Karpas-422 (cell line): Measurements from ENCODE around the gene DMBX1. TPM values are rescaled to one million over a fixed set of nuclear protein-coding genes. Genes with fewer than 3 reads are reported as not detected.

Experiments used
- DNase-seq: peaks from one replicate; pipeline ENCODE4 v3.0.0-alpha.2; 2015
- H2AFZ ChIP-seq: fragments of 200-600 bp; sonication (generic); 2 replicates; pipeline ENCODE4 v1.6.1; 2014; ENCODE audit warnings: antibody characterized with exemption, low read length, mixed read lengths
- H3K27ac ChIP-seq: fragments of 200-600 bp; sonication (generic); 2 replicates; pipeline ENCODE4 v1.5.1; 2014; ENCODE audit warnings: mild to moderate bottlenecking, low read length, moderate library complexity
- H3K27me3 ChIP-seq: fragments of 200-600 bp; sonication (generic); 2 replicates; pipeline ENCODE4 v1.6.1; 2014; ENCODE audit warnings: low read length, mixed read lengths
- H3K36me3 ChIP-seq: fragments of 200-600 bp; sonication (generic); 2 replicates; pipeline ENCODE4 v1.6.1; 2014; ENCODE audit warnings: low read length, mixed read lengths; ENCODE audit not compliant: insufficient read depth
- H3K4me1 ChIP-seq: fragments of 200-600 bp; sonication (generic); 2 replicates; pipeline ENCODE4 v1.6.1; 2014; ENCODE audit warnings: mild to moderate bottlenecking, low read length, mixed read lengths
- H3K4me2 ChIP-seq: fragments of 200-600 bp; sonication (generic); 2 replicates; pipeline ENCODE4 v1.6.1; 2014; ENCODE audit warnings: low read length, low read depth, mild to moderate bottlenecking; ENCODE audit not compliant: poor library complexity, severe bottlenecking
- H3K4me3 ChIP-seq: fragments of 200-600 bp; sonication (generic); 2 replicates; pipeline ENCODE4 v1.5.1; 2014; ENCODE audit warnings: mild to moderate bottlenecking, antibody characterized with exemption, low read length, mixed read lengths
- H3K79me2 ChIP-seq: fragments of 200-600 bp; sonication (generic); 2 replicates; pipeline ENCODE4 v1.6.1; 2014; ENCODE audit warnings: mild to moderate bottlenecking, low read length, mixed read lengths
- H3K9ac ChIP-seq: fragments of 200-600 bp; sonication (generic); 2 replicates; pipeline ENCODE4 v1.6.0; 2014; ENCODE audit warnings: low read length
- H3K9me2 ChIP-seq: fragments of 200-600 bp; sonication (generic), shearing (Covaris generic); replicated peaks from 2 replicates; pipeline ENCODE4 v1.6.0; 2014; ENCODE audit warnings: mild to moderate bottlenecking, low read length, moderate library complexity; ENCODE audit not compliant: insufficient read depth
- H3K9me3 ChIP-seq: fragments of 300-700, 200-600 bp; sonication (generic); 2 replicates; pipeline ENCODE4 v1.6.1; 2014; ENCODE audit warnings: low read length, mixed read lengths
- H4K20me1 ChIP-seq: fragments of 200-600 bp; sonication (generic); 2 replicates; pipeline ENCODE4 v1.6.1; 2014; ENCODE audit warnings: mild to moderate bottlenecking, antibody characterized with exemption, low read length, low read depth; ENCODE audit not compliant: insufficient read depth
- total RNA-seq: library from RNA; depleted of rRNA; stranded (reverse); fragments of >200 nt; shearing (Covaris generic); gene quantifications from 2 replicates; pipeline ENCODE4 v1.2.3, GENCODE V29; 2014; ENCODE audit warnings: low replicate concordance

DMBX1 gene
- total RNA-seq, 1 experiment from 2014 or later: not detected

DNA sequence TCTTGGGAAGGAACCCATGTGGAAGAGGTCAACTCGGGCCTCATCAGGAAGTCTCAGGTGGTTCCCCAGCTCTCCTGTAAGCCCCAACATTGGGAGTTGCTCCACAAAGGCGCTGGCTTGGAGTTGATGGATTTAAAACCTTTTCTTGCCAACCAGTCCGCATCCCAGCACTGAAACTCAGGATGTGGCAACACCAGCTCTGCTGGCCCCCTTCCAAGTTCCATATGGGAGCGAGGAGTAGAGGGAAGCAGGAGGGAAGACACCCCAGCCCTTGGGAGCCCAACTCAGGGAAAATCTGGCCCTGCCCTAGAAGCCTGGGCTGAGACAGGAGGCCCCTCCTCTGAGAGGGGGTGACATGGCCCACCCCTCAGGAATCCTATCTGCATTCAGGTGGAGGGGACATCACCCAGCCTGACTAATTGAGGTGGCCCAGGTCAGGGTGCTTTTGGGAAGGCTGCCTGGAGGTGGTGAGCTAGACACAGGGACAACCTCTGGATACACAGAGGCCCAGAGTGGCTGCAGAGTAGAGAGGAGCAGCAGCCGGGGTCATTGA, 33.1 kb upstream of the DMBX1 start:
- H2AFZ ChIP-seq: no peak overlapping the region
- H3K9me2 ChIP-seq: no peaks in the 10 kb centered on the region
- H3K9me3 ChIP-seq: no peaks in the 10 kb centered on the region
- no peak overlapping the region for H3K4me3 ChIP-seq
- DNase-seq: no peak
- H3K79me2 ChIP-seq: no peaks in the 10 kb centered on the region
- H3K27me3 ChIP-seq: no peaks in the 10 kb centered on the region
- H4K20me1 ChIP-seq: no peaks in the 10 kb centered on the region
- no peak overlapping the region for H3K27ac ChIP-seq
- H3K9ac ChIP-seq: no peak overlapping the region
- H3K4me1 ChIP-seq: no peaks in the 10 kb centered on the region
- H3K4me2 ChIP-seq: no peak overlapping the region
- H3K36me3 ChIP-seq: no peaks in the 10 kb centered on the region

DNA sequence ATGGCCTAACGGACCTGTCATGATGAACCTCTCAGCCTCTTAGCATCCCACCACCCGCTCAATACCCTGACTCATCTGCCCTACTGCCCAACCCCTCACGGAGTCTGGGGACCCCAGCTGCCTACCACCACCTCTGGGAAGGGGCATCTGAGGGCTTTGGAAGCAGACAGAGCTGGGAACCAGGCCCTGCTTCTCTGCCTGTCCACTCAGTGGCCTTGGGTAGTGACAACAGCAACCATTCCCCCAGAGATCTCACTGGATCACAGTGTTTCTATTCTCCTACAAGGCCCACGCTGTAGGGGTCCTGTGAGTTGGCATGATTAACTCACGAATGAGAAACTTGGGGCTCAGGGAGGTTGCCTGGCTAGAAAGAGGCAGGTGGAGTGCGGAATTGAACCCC, 32.5 kb upstream of the DMBX1 start:
- H2AFZ ChIP-seq: no peak overlapping the region
- H3K9me3 ChIP-seq: no peaks in the 10 kb centered on the region
- no peak overlapping the region for H3K27ac ChIP-seq
- no peak for DNase-seq
- H3K36me3 ChIP-seq: no peaks in the 10 kb centered on the region
- H3K4me2 ChIP-seq: no peak overlapping the region
- no peaks in the 10 kb centered on the region for H3K79me2 ChIP-seq
- no peaks in the 10 kb centered on the region for H4K20me1 ChIP-seq
- H3K4me1 ChIP-seq: no peaks in the 10 kb centered on the region
- no peak overlapping the region for H3K9ac ChIP-seq
- no peaks in the 10 kb centered on the region for H3K27me3 ChIP-seq
- H3K4me3 ChIP-seq: no peak overlapping the region
- no peaks in the 10 kb centered on the region for H3K9me2 ChIP-seq

DNA sequence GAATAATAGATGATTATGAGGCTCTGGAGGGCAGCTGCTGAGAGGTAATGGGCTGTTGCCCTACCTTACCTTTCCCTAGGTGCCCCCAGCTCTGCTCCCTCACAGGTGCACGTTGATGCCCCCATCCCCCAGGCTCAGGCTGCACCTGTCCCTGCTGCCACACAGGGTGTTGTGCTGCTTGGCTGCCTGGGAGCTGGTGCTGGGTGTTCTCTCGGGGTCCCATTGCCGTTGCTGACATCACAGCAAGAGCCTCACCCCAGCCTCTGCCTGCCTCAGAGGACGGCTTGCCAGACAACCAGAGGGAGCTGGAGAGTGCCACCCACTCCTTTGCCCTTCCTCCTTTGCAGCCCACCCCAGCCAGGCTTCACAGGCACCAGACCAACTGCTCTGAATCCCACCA, 31.4 kb upstream of the DMBX1 start:
- Histone ChIP-seq H3K9me3 (no peaks in the 10 kb centered on the region), H3K27me3 (no peaks in the 10 kb centered on the region), H3K4me3 (no peak overlapping the region), H3K4me1 (no peaks in the 10 kb centered on the region), H4K20me1 (no peaks in the 10 kb centered on the region), H3K36me3 (no peaks in the 10 kb centered on the region), H3K9me2 (no peaks in the 10 kb centered on the region), H2AFZ (no peak overlapping the region), H3K4me2 (no peak overlapping the region), H3K27ac (no peak overlapping the region), H3K9ac (no peak overlapping the region), H3K79me2 (no peaks in the 10 kb centered on the region)
- no peak for DNase-seq

DNA sequence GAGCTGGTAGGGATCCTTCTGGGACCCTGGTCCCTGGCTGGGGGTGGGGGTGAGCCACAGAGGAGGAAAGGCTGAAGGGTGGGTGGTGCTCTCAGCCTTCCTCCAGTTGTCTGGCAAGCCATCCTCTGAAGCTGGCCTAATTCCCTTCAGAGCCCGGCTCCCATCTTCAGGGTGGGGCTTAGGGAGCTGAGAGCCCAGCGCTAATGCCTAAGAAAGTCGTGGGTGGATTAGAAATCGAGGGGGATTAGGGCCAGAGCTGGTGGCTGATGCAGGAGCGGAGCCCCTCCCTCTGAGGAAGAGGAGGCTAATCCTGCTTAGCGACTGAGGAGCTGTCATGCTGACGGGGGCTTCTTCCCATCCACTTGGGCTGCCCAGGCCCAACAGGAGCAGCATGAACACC, 30.8 kb upstream of the DMBX1 start:
- H3K27me3 ChIP-seq: no peaks in the 10 kb centered on the region
- H3K79me2 ChIP-seq: no peaks in the 10 kb centered on the region
- no peak for DNase-seq
- no peak overlapping the region for H3K9ac ChIP-seq
- H3K4me2 ChIP-seq: no peak overlapping the region
- no peak overlapping the region for H3K27ac ChIP-seq
- no peaks in the 10 kb centered on the region for H3K36me3 ChIP-seq
- no peaks in the 10 kb centered on the region for H4K20me1 ChIP-seq
- no peak overlapping the region for H2AFZ ChIP-seq
- H3K9me2 ChIP-seq: no peaks in the 10 kb centered on the region
- H3K4me1 ChIP-seq: no peaks in the 10 kb centered on the region
- no peaks in the 10 kb centered on the region for H3K9me3 ChIP-seq
- H3K4me3 ChIP-seq: no peak overlapping the region

DNA sequence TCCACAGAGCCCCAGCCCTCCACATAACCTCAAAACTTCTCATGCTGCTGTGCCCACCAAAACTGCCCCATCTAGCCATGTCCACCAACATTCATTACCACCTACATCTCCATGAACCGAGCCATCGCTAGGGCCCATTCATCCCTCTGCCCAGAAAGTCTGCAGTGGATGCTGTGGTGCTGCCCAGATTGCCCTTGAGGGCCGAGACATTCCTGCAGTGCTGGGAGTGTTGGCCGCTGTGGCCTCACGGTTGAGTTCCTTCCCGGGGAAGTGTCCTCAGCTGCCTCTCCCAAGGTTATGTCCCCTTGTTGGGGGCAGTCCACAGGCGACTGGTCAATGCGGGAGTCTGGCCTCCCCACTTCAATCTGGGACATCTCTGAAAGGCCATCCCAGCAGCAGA, 30.3 kb upstream of the DMBX1 start:
- Histone ChIP-seq H3K9ac (no peak overlapping the region), H3K9me3 (no peaks in the 10 kb centered on the region), H4K20me1 (no peaks in the 10 kb centered on the region), H3K27ac (no peak overlapping the region), H3K27me3 (no peaks in the 10 kb centered on the region), H3K4me1 (no peaks in the 10 kb centered on the region), H3K4me3 (no peak overlapping the region), H3K79me2 (no peaks in the 10 kb centered on the region), H3K36me3 (no peaks in the 10 kb centered on the region), H2AFZ (no peak overlapping the region), H3K4me2 (no peak overlapping the region), H3K9me2 (no peaks in the 10 kb centered on the region)
- DNase-seq: no peak

DNA sequence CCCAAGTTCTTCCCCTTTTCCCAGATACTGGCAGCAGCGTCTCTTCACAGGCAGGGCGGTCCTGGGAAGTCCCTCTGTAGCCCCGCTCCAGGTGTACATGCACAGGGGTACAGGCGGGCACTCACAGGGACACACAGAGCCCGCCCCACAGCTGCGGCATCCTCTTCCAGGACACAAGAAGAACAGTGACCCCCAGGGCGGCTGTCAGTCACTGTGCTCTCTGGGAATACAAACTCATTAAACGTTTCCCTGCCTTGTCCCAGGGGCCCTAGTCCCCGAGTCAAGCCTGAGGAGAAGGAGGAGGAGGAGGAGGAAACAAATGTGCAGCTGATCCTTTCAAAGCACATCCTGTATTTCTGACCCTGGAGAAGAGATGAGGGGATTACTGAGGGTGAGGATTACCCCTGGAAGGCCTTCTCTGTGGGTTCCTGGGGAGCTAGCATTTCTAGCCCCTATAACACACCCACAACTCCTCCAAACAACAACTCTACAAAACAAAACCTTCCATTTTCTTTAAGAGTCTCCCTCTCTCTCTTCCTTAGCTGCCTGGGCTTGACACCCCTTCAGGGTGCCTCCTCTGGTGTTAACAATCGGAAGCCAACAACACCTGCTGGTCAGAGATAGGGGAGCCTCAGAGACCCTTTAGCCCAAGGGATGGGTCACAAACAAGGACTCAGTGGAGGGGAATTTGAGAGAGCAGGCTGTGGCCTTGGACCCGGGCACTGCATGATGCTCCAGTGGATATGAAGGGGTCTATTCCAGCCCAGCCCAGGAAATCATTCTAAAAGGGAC, 28.4 kb upstream of the DMBX1 start:
- Histone ChIP-seq H3K9me2 (no peaks in the 10 kb centered on the region), H2AFZ (no peak overlapping the region), H4K20me1 (no peaks in the 10 kb centered on the region), H3K4me2 (no peak overlapping the region), H3K27me3 (no peaks in the 10 kb centered on the region), H3K79me2 (no peaks in the 10 kb centered on the region), H3K4me1 (no peaks in the 10 kb centered on the region), H3K36me3 (no peaks in the 10 kb centered on the region), H3K9me3 (no peaks in the 10 kb centered on the region), H3K9ac (no peak overlapping the region), H3K4me3 (no peak overlapping the region), H3K27ac (no peak overlapping the region)
- no peak for DNase-seq

DNA sequence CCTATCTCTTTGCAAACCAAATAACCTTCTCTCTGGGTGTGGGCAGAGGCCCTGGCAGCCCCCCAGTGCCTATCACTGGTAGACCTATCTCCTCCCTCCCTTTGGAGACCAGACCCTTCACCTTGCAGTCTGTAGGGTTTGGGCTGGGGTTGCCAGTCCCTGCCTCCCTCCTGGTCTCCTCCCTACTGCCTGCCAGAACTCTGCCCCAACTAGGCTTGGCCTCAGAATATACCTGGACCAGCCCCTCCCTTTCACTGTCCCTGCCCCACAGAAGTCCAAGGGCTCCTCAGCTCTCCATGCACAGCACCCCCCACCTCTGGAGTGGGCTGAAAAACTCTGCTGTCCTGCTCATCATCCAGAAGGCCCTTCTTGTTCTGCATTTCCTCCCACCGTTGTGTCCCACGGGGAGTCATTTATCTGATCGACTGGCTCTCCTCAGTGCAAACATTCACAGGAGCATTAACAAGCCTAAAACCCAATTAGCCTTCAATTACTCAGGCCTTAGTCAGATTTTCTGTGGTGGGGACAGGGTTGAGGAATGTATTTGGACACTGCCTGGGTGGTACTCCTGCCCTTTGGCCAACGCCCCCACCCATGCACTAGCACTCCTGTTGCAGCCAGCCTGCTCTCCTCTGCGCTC, 27.7 kb upstream of the DMBX1 start:
- Histone ChIP-seq H3K36me3 (no peaks in the 10 kb centered on the region), H3K27ac (no peak overlapping the region), H3K27me3 (no peaks in the 10 kb centered on the region), H3K4me1 (no peaks in the 10 kb centered on the region), H3K9ac (no peak overlapping the region), H4K20me1 (no peaks in the 10 kb centered on the region), H3K4me2 (no peak overlapping the region), H3K79me2 (no peaks in the 10 kb centered on the region), H3K9me2 (no peaks in the 10 kb centered on the region), H3K4me3 (no peak overlapping the region), H2AFZ (no peak overlapping the region), H3K9me3 (no peaks in the 10 kb centered on the region)
- DNase-seq: no peak

DNA sequence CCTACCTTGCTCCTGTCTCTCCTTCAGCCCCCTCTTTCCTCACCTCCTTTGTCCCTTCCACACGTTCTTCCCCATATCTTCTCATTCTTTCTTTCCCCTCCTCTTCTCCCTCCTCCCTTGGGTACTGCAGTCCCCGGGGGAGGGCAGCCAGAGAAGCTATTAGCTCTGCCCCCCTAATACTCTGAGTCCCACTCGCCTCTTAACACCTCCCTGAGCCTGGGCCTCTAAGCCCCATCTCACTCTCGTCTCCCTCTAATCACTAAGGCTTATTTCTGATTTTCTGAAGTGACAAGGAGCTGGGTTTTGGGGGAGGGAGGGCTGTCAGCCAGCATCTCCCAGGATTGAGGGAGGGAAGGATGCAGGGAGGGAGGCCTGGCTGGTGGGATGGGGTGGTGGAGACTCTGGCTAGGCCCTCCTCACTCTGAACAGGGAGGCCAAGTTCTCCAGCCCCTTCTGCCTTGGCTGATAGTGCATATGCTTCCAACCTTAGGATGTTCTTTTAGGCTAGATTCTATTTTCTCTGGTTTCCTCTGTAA, 25.6 kb upstream of the DMBX1 start:
- H3K4me3 ChIP-seq: no peak overlapping the region
- no peaks in the 10 kb centered on the region for H3K9me3 ChIP-seq
- no peak overlapping the region for H3K4me2 ChIP-seq
- DNase-seq: no peak
- H3K27me3 ChIP-seq: no peaks in the 10 kb centered on the region
- H3K9ac ChIP-seq: no peak overlapping the region
- H3K27ac ChIP-seq: no peak overlapping the region
- H3K79me2 ChIP-seq: no peaks in the 10 kb centered on the region
- no peaks in the 10 kb centered on the region for H4K20me1 ChIP-seq
- H3K36me3 ChIP-seq: no peaks in the 10 kb centered on the region
- H2AFZ ChIP-seq: no peak overlapping the region
- no peaks in the 10 kb centered on the region for H3K9me2 ChIP-seq
- no peaks in the 10 kb centered on the region for H3K4me1 ChIP-seq
